Thoracic aorta (tissue), 2 donors: ENCODE results near the gene NPIPB8. TPM values are rescaled to one million over a fixed set of nuclear protein-coding genes. Genes with fewer than 3 reads are reported as not detected.
"Not testable (repeated sequence)": the region's sequence is repeated elsewhere in the genome, so short reads cannot be mapped to it uniquely, and the experiment has no call there.

ENCODE experiments used
- ATAC-seq: fragments of 150-250 bp; one replicate; pipeline ENCODE4 v1.8.0; 2017; ENCODE audit warnings: low read depth; ENCODE audit not compliant: insufficient number of reproducible peaks, low FRiP score
- DNase-seq: peaks from one replicate; pipeline ENCODE4 v3.0.0-alpha.2; 2020; ENCODE audit warnings: low spot score
- H3K27ac ChIP-seq, 2 donors: fragments of 200-600 bp; sonication (generic); 1 replicate in 1 of 2; 2 replicates in 1 of 2; pipeline ENCODE4 v1.5.1; 2016; ENCODE audit warnings: mild to moderate bottlenecking in 2 of 2, moderate library complexity in 2 of 2
- H3K27me3 ChIP-seq: fragments of 200-600 bp; sonication (generic); replicated peaks from 2 replicates; pipeline ENCODE4 v1.6.0; 2016; ENCODE audit warnings: mild to moderate bottlenecking; ENCODE audit not compliant: insufficient read depth
- H3K36me3 ChIP-seq: fragments of 200-600 bp; sonication (generic); one replicate; pipeline ENCODE4 v1.5.1; 2016
- H3K4me1 ChIP-seq, 2 donors: fragments of 200-600 bp; sonication (generic); 1 replicate in 1 of 2; 2 replicates in 1 of 2; pipeline versions ENCODE4 v1.5.1 to v1.6.0; 2016; ENCODE audit warnings: low read depth in 2 of 2, mild to moderate bottlenecking in 1 of 2; ENCODE audit not compliant: control insufficient read depth in 1 of 2
- H3K4me3 ChIP-seq: fragments of 200-600 bp; sonication (generic); 2 replicates; pipeline ENCODE4 v1.5.1; 2016; ENCODE audit warnings: mild to moderate bottlenecking
- H3K9me3 ChIP-seq: fragments of 200-600 bp; sonication (generic); 2 replicates; pipeline ENCODE4 v1.5.1; 2016
- total RNA-seq, 2 donors: library from RNA; depleted of rRNA; stranded (reverse); fragments of >200 nt; gene quantifications; one replicate each; pipeline versions ENCODE4 v1.1.0 to v1.2.3, GENCODE V29; 2016
- TF ChIP-seq, protein P1 (sequence below): fragments of 200-600 bp; sonication (generic); IDR thresholded peaks from one replicate; pipeline ENCODE4 v1.5.1; 2019; ENCODE audit warnings: antibody characterized with exemption

NPIPB8 gene
- total RNA-seq, 2 donors from 2014 or later, result not detected

- DNase-seq (no peak), ATAC-seq (no peak)
- Histone ChIP-seq H3K4me1 (no peaks in the 10 kb centered on the region), H3K4me3 (peak within 1 kb of the TSS; percentile 51), H3K36me3 (no peaks in the 10 kb centered on the region), H3K27ac (no peak within 1 kb of the TSS), H3K9me3 (no peaks in the 10 kb centered on the region), H3K27me3 (no peaks in the 10 kb centered on the region)
- TF ChIP-seq, protein P1, sequence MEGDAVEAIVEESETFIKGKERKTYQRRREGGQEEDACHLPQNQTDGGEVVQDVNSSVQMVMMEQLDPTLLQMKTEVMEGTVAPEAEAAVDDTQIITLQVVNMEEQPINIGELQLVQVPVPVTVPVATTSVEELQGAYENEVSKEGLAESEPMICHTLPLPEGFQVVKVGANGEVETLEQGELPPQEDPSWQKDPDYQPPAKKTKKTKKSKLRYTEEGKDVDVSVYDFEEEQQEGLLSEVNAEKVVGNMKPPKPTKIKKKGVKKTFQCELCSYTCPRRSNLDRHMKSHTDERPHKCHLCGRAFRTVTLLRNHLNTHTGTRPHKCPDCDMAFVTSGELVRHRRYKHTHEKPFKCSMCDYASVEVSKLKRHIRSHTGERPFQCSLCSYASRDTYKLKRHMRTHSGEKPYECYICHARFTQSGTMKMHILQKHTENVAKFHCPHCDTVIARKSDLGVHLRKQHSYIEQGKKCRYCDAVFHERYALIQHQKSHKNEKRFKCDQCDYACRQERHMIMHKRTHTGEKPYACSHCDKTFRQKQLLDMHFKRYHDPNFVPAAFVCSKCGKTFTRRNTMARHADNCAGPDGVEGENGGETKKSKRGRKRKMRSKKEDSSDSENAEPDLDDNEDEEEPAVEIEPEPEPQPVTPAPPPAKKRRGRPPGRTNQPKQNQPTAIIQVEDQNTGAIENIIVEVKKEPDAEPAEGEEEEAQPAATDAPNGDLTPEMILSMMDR, result no peak
Observed at GRCh38 chr16:28609631-28610594, 28.0 kb upstream of the NPIPB8 start, which contains the start of gene SULT1A1. Gene SULT1A1 (minus strand): TSS chr16:28610044. CDS start chr16:28608855, 1,189 bp downstream.

GRCh38 chr16:28610595-28611191 lies 27.2 kb upstream of the NPIPB8 start:
- H3K36me3 ChIP-seq, result no peaks in the 10 kb centered on the region
- TF ChIP-seq, protein P1, result no peak
- H3K27me3 ChIP-seq, result no peaks in the 10 kb centered on the region
- H3K4me1 ChIP-seq, result no peaks in the 10 kb centered on the region
- no peak overlapping the region for H3K4me3 ChIP-seq
- no peak for ATAC-seq
- no peaks in the 10 kb centered on the region for H3K9me3 ChIP-seq
- H3K27ac ChIP-seq, result no peak overlapping the region
- DNase-seq, result no peak

DNA sequence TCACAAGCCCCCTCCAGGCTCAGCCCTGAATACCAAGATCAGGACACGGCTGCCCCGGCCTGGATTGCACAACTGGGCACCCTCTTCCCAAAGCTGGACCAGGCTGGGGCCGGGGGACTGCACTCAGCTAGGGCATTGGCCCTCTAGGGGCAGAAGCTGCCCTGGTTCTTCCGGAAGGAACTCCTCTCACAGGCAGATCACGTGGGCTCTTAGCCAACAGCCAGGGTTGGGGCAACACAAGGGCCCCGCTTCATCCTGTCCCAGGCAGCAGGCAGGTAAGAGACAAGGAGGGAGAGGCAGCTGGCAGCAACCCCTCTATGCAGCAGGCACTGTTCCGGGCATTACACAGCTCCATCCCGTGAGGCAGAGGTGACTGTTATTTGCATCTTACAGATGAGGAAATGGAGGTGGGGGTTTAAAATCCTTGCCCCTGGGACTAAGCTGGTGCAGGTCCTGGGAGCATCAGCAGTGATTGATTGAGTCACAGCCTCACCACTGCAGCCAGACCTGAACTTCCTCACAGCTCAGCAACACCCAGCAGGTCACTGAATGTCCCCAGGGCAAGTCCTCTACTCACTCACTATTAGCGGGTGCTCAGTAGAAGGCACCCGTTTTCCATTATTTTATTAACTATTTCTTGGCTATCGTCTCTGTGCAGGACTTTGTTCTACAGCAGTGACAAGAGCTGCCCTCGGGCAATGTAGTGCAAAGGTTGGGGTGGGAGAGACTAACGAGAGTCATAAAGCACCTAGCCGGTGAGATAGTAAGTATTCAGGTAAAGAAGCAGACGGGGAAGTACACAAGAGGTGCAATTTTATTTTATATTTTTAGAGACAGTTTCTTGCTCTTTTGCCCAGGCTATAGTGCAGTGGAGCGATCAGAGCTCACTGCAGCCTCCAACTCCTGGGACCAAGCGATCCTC lies 25.2 kb upstream of the NPIPB8 start:
- not testable (repeated sequence) for H3K27me3 ChIP-seq, H3K27ac ChIP-seq, H3K4me1 ChIP-seq, ATAC-seq, DNase-seq, H3K9me3 ChIP-seq, H3K4me3 ChIP-seq, H3K36me3 ChIP-seq

GRCh38 chr16:28613912-28614311 lies 24.0 kb upstream of the NPIPB8 start:
- not testable (repeated sequence) for H3K27me3 ChIP-seq, DNase-seq

DNA sequence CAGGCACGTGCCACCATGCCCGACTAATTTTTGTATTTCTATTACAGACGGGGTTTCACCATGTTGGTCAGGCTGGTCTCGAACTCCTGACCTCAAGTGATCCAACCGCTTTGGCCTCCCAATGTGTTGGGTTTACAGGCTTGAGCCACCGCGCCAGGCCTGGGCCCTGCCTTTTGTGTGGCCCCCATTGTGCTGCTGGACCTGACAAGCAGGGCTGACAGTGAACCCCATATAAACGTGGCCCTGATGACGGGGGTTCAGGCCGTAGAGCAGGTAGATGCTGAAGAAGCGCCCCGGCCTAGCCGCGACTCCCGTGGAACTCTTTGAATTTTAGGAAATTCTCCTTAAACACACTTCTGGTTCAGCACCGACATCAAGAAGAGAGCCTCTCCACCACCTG lies 23.3 kb upstream of the NPIPB8 start:
- DNase-seq, H3K4me3 ChIP-seq, H3K27me3 ChIP-seq, H3K27ac ChIP-seq, H3K4me1 ChIP-seq, H3K36me3 ChIP-seq, ATAC-seq, H3K9me3 ChIP-seq: not testable (repeated sequence)

More at GRCh38 chr16:28613912-28614311, 24.0 kb upstream of the NPIPB8 start:
- ATAC-seq, H3K4me3 ChIP-seq, H3K9me3 ChIP-seq, H3K36me3 ChIP-seq, H3K4me1 ChIP-seq, H3K27ac ChIP-seq: not testable (repeated sequence)

- not testable (repeated sequence) for ATAC-seq, H3K9me3 ChIP-seq, DNase-seq, H3K36me3 ChIP-seq, H3K27me3 ChIP-seq, H3K4me1 ChIP-seq, H3K4me3 ChIP-seq, H3K27ac ChIP-seq
- TF ChIP-seq, protein P1, result peak; percentile 60
Observed at GRCh38 chr16:28615486-28616223, 22.2 kb upstream of the NPIPB8 start.

DNA sequence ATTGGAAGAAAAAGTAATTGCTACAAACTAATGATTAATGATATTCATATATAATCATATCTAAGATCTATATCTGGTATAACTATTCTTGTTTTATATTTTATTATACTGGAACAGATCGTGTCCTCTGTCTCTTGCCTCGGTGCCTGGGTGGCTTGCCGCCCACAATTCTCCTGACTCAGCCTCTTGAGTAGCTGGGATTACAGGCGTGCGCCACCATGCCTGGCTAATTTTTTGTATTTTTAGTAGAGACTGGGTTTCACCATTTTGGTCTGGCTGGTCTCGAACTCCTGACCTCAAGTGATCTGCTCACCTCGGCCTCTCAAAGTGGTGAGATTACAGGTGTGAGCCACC lies 21.7 kb upstream of the NPIPB8 start:
- H3K27ac ChIP-seq, ATAC-seq, DNase-seq: not testable (repeated sequence)

More for the DNA sequence above, 21.7 kb upstream of the NPIPB8 start:
- H3K36me3 ChIP-seq, H3K4me1 ChIP-seq, H3K4me3 ChIP-seq, H3K27me3 ChIP-seq, H3K9me3 ChIP-seq: not testable (repeated sequence)
